SK-N-SH treated with all-trans-retinoic acid at 6 μM for 48 hours (cell line): ENCODE data around the gene C3.

Experiments
- ATAC-seq: fragments of 200-7000 bp; cut with Tn5 transposase; 3 replicates; pipeline ENCODE4 v1.9.1; 2020; ENCODE audit warnings: mild to moderate bottlenecking, moderate library complexity
- ARNTL ChIP-seq: fragments of 450-650 bp; formaldehyde crosslinking; IDR thresholded peaks from 2 replicates; pipeline ENCODE4 v1.5.0; 2020; ENCODE audit warnings: low read depth, mild to moderate bottlenecking, moderate library complexity, borderline replicate concordance
- BACH2 ChIP-seq: fragments of 250-450 bp; sonication (Bioruptor Pico); IDR thresholded peaks from 2 replicates; pipeline ENCODE4 v1.9.0; 2021; ENCODE audit warnings: mild to moderate bottlenecking, borderline replicate concordance
- CSDC2 ChIP-seq: fragments of 250-450 bp; sonication (Bioruptor Pico); IDR thresholded peaks from 2 replicates; pipeline ENCODE4 v1.5.0; 2020; ENCODE audit warnings: mild to moderate bottlenecking, moderate library complexity
- ESRRG ChIP-seq: fragments of 250-450 bp; sonication (Bioruptor Pico); IDR thresholded peaks from 2 replicates; pipeline ENCODE4 v1.6.1; 2021; ENCODE audit warnings: mild to moderate bottlenecking
- GLIS3 ChIP-seq: fragments of 250-450 bp; sonication (Bioruptor Pico); IDR thresholded peaks from 2 replicates; pipeline ENCODE4 v1.5.0; 2020; ENCODE audit warnings: mild to moderate bottlenecking, moderate library complexity
- ISL1 ChIP-seq: fragments of 250-450 bp; sonication (Bioruptor Pico); IDR thresholded peaks from 2 replicates; pipeline ENCODE4 v2.1.2; 2022; ENCODE audit warnings: mild to moderate bottlenecking, moderate library complexity
- OSR1 ChIP-seq: fragments of 250-450 bp; sonication (Bioruptor Pico); IDR thresholded peaks from 2 replicates; pipeline ENCODE4 v1.8.0; 2022; ENCODE audit warnings: moderate library complexity, mild to moderate bottlenecking, inconsistent platforms
- PPARA ChIP-seq: fragments of 250-450 bp; sonication (Bioruptor Pico); IDR thresholded peaks from 2 replicates; pipeline ENCODE4 v1.5.0; 2020; ENCODE audit warnings: mild to moderate bottlenecking, borderline replicate concordance
- RARB ChIP-seq: fragments of 250-450 bp; sonication (Bioruptor Pico); IDR thresholded peaks from 2 replicates; pipeline ENCODE4 v1.8.0; 2021; ENCODE audit warnings: mild to moderate bottlenecking, moderate library complexity
- SNAI2 ChIP-seq: fragments of 250-450 bp; sonication (Bioruptor Pico); IDR thresholded peaks from 2 replicates; pipeline ENCODE4 v1.5.0; 2020; ENCODE audit warnings: mild to moderate bottlenecking, moderate library complexity
- TCF4 ChIP-seq: fragments of 250-450 bp; sonication (Bioruptor Pico); IDR thresholded peaks from 2 replicates; pipeline ENCODE4 v1.8.0; 2021; ENCODE audit warnings: mild to moderate bottlenecking, moderate library complexity, borderline replicate concordance
- TOX ChIP-seq: fragments of 250-450 bp; sonication (Bioruptor Pico); IDR thresholded peaks from 2 replicates; pipeline ENCODE4 v1.8.0; 2021; ENCODE audit warnings: mild to moderate bottlenecking, moderate library complexity, borderline replicate concordance
- ZC3H10 ChIP-seq: fragments of 250-450 bp; sonication (Bioruptor Pico); IDR thresholded peaks from 2 replicates; pipeline ENCODE4 v1.5.1; 2021; ENCODE audit warnings: mild to moderate bottlenecking, moderate library complexity
- ZFP3 ChIP-seq: fragments of 250-450 bp; sonication (Bioruptor Pico); IDR thresholded peaks from 2 replicates; pipeline ENCODE4 v1.5.0; 2020; ENCODE audit warnings: mild to moderate bottlenecking, moderate library complexity
- ZFP30 ChIP-seq: fragments of 450-650 bp; formaldehyde crosslinking; IDR thresholded peaks from 2 replicates; pipeline ENCODE4 v1.5.0; 2022; ENCODE audit warnings: mild to moderate bottlenecking, moderate library complexity
- ZNF565 ChIP-seq: fragments of 450-650 bp; formaldehyde crosslinking; conservative IDR thresholded peaks from 2 replicates; pipeline ENCODE4 v1.5.0; 2020; ENCODE audit warnings: low read depth, mild to moderate bottlenecking, moderate library complexity
- ZNF8 ChIP-seq: fragments of 450-650 bp; formaldehyde crosslinking; IDR thresholded peaks from 2 replicates; pipeline ENCODE4 v1.5.0; 2020; ENCODE audit warnings: mild to moderate bottlenecking, moderate library complexity
- TF ChIP-seq, protein P1 (sequence below): fragments of 250-450 bp; sonication (Bioruptor Pico); IDR thresholded peaks from 2 replicates; pipeline ENCODE4 v1.8.0; 2021; ENCODE audit warnings: low read depth, mild to moderate bottlenecking, moderate library complexity, borderline replicate concordance
- TF ChIP-seq, protein P2 (sequence below): fragments of 250-450 bp; sonication (Bioruptor Pico); IDR thresholded peaks from 2 replicates; pipeline ENCODE4 v1.5.1; 2020; ENCODE audit warnings: low read depth, mild to moderate bottlenecking, moderate library complexity
- TF ChIP-seq, protein P3 (sequence below): fragments of 250-450 bp; sonication (Bioruptor Pico); IDR thresholded peaks from 2 replicates; pipeline ENCODE4 v1.5.1; 2021; ENCODE audit warnings: mild to moderate bottlenecking, moderate library complexity
- TF ChIP-seq, protein P4 (sequence below): fragments of 250-450 bp; sonication (Bioruptor Pico); IDR thresholded peaks from 2 replicates; pipeline ENCODE4 v1.5.0; 2020; ENCODE audit warnings: mild to moderate bottlenecking, moderate library complexity
- TF ChIP-seq, protein P5 (sequence below): fragments of 250-450 bp; sonication (Bioruptor Pico); IDR thresholded peaks from 2 replicates; pipeline ENCODE4 v1.8.0; 2020; ENCODE audit warnings: mild to moderate bottlenecking, moderate library complexity, borderline replicate concordance

C3 gene

DNA sequence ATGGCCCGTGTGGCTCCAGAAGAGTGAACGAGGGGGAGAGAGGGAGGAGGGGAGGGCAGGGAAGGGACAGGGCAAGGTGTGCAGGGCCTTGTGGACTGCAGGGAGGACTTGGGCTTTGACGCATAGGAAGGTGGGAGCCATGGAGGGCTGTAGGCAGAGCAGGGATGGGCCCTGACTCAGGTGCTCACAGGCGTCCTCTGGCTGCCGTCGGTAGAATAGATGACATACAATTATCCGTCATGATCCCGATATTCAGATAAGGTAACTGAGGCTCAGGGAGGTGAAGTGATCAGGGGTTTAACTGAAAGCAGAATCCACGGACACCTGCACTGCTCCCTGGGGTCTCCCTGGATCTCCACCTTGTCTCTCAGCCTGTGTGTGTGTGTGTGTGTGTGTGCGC, 3.4 kb downstream of the C3 start:
- no peak for ATAC-seq
- TF ChIP-seq ARNTL (CRISPR knock-in tag) (no peak), ESRRG (CRISPR knock-in tag) (no peak), BACH2 (CRISPR knock-in tag) (no peak)

DNA sequence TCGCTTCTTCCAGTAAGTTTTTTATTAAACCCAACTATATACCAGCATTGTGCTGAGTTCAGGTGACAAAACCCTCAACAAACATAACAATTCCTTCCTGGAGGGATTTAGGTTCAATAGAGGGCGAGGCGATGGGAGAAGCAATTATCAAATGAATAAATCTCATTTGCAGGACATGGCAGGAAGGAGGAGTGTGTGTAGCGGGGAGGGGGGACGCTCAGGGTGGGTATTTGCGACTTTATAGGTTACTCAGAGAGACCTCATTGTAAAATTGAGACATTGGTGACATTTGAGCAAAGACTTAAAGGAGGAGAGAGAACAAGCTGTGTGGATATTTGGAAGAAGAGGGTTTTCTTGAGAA, 3.9 kb downstream of the C3 start:
- no peak for ATAC-seq
- TF ChIP-seq ZNF8 (no peak), GLIS3 (CRISPR knock-in tag) (no peak), ZNF565 (CRISPR knock-in tag) (no peak), ZFP3 (no peak), RARB (CRISPR knock-in tag) (no peak), BACH2 (CRISPR knock-in tag) (no peak), TOX (no peak), ZC3H10 (CRISPR knock-in tag) (no peak), TCF4 (no peak), PPARA (no peak), ISL1 (CRISPR knock-in tag) (no peak), OSR1 (CRISPR knock-in tag) (no peak), ARNTL (CRISPR knock-in tag) (no peak), ZFP30 (CRISPR knock-in tag) (no peak)
- TF ChIP-seq, protein P1, sequence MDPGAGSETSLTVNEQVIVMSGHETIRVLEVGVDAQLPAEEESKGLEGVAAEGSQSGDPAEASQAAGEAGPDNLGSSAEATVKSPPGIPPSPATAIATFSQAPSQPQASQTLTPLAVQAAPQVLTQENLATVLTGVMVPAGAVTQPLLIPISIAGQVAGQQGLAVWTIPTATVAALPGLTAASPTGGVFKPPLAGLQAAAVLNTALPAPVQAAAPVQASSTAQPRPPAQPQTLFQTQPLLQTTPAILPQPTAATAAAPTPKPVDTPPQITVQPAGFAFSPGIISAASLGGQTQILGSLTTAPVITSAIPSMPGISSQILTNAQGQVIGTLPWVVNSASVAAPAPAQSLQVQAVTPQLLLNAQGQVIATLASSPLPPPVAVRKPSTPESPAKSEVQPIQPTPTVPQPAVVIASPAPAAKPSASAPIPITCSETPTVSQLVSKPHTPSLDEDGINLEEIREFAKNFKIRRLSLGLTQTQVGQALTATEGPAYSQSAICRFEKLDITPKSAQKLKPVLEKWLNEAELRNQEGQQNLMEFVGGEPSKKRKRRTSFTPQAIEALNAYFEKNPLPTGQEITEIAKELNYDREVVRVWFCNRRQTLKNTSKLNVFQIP = no peak
- TF ChIP-seq, protein P2, sequence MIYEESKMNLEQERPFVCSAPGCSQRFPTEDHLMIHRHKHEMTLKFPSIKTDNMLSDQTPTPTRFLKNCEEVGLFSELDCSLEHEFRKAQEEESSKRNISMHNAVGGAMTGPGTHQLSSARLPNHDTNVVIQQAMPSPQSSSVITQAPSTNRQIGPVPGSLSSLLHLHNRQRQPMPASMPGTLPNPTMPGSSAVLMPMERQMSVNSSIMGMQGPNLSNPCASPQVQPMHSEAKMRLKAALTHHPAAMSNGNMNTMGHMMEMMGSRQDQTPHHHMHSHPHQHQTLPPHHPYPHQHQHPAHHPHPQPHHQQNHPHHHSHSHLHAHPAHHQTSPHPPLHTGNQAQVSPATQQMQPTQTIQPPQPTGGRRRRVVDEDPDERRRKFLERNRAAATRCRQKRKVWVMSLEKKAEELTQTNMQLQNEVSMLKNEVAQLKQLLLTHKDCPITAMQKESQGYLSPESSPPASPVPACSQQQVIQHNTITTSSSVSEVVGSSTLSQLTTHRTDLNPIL (CRISPR knock-in tag) = no peak
- TF ChIP-seq, protein P3, sequence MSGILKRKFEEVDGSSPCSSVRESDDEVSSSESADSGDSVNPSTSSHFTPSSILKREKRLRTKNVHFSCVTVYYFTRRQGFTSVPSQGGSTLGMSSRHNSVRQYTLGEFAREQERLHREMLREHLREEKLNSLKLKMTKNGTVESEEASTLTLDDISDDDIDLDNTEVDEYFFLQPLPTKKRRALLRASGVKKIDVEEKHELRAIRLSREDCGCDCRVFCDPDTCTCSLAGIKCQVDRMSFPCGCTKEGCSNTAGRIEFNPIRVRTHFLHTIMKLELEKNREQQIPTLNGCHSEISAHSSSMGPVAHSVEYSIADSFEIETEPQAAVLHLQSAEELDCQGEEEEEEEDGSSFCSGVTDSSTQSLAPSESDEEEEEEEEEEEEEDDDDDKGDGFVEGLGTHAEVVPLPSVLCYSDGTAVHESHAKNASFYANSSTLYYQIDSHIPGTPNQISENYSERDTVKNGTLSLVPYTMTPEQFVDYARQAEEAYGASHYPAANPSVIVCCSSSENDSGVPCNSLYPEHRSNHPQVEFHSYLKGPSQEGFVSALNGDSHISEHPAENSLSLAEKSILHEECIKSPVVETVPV (CRISPR knock-in tag) = no peak
- TF ChIP-seq, protein P4, sequence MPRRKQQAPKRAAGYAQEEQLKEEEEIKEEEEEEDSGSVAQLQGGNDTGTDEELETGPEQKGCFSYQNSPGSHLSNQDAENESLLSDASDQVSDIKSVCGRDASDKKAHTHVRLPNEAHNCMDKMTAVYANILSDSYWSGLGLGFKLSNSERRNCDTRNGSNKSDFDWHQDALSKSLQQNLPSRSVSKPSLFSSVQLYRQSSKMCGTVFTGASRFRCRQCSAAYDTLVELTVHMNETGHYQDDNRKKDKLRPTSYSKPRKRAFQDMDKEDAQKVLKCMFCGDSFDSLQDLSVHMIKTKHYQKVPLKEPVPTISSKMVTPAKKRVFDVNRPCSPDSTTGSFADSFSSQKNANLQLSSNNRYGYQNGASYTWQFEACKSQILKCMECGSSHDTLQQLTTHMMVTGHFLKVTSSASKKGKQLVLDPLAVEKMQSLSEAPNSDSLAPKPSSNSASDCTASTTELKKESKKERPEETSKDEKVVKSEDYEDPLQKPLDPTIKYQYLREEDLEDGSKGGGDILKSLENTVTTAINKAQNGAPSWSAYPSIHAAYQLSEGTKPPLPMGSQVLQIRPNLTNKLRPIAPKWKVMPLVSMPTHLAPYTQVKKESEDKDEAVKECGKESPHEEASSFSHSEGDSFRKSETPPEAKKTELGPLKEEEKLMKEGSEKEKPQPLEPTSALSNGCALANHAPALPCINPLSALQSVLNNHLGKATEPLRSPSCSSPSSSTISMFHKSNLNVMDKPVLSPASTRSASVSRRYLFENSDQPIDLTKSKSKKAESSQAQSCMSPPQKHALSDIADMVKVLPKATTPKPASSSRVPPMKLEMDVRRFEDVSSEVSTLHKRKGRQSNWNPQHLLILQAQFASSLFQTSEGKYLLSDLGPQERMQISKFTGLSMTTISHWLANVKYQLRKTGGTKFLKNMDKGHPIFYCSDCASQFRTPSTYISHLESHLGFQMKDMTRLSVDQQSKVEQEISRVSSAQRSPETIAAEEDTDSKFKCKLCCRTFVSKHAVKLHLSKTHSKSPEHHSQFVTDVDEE (CRISPR knock-in tag) = no peak

DNA sequence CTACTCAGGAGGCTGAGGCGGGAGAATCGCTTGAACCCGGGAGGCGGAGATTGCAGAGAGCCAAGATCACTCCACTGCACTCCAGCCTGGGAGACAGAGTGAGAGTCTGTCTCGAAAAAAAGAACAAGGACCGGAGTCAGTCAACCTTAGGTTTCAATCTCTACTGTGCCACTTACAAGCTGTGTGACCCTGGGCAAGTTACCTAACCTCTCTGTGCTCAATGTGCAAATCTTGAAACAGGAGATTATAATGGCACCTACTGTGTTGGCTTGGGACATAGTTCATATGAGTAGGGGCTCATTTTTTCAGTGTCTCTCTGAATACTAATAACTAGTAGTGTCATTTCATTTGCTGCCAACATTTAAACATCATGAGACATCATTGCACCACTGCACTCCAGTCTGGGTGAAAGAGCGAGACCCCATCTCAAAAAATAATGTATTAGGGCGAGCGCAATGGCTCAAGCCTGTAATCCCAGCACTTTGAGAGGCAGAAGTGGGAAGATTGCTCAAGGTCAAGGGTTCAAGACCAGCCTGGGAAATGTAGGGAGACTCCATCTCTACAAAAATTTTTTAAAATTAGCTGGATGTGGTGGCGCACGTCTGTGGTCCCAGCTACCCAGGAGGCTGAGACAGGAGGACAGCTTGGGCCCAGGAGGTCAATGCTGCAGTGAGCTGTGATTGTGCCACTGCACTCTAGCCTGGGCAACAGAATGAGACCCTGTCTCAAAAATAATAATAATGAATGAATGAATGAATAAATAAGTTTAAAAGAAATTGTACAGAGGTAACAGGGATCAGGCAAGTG, 5.5 kb downstream of the C3 start:
- TF ChIP-seq TOX (no peak), OSR1 (CRISPR knock-in tag) (no peak)
- no peak for ATAC-seq

DNA sequence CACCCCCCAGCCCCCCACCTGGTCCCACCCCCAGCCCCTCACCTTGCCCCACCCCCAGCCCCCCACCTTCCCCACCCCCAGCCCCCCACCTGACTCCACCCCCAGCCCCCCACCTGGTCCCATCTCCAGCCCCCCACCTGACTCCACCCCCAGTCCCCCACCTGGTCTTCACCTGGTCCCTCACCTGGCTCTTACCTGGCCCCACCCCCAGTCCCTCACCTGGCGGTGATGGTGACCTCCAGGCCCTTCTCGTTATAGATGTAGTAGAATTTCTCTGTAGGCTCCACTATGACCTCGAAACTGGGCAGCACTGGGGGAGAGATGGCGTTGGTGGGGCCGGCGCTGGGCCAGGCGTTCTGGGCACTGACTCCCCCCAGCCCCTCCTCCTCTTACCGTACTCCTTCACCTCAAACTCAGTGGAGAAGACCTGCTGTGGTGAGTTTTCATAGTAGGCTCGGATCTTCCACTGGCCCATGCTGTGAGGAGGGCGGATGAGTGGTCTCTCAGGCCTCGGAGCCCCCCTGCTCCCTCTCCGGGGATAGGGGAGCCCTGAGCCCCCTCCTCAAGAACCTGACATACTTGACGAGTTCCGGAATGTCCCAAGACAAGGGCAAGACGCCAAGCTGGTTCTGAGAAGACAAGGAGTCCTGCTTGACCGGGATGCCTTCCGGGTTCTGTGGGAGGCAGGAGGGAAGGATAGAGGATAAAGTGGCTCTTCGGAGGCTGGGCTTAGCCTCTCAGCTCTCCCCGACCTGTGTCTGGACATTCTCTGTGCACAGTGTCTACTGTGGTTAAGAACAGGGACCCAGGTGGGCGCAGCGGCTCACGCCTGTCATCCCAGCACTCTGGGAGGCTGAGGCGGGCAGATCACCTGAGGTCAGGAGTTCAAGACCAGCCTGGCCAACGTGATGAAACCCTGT, 6.4 kb downstream of the C3 start:
- ATAC-seq = no peak
- TF ChIP-seq ISL1 (CRISPR knock-in tag) (no peak), CSDC2 (CRISPR knock-in tag) (no peak), BACH2 (CRISPR knock-in tag) (no peak), ZFP3 (no peak), SNAI2 (CRISPR knock-in tag) (no peak), ZFP30 (CRISPR knock-in tag) (no peak), GLIS3 (CRISPR knock-in tag) (no peak), ZC3H10 (CRISPR knock-in tag) (no peak), ESRRG (CRISPR knock-in tag) (no peak), PPARA (no peak), ARNTL (CRISPR knock-in tag) (no peak)
- TF ChIP-seq, protein P5, sequence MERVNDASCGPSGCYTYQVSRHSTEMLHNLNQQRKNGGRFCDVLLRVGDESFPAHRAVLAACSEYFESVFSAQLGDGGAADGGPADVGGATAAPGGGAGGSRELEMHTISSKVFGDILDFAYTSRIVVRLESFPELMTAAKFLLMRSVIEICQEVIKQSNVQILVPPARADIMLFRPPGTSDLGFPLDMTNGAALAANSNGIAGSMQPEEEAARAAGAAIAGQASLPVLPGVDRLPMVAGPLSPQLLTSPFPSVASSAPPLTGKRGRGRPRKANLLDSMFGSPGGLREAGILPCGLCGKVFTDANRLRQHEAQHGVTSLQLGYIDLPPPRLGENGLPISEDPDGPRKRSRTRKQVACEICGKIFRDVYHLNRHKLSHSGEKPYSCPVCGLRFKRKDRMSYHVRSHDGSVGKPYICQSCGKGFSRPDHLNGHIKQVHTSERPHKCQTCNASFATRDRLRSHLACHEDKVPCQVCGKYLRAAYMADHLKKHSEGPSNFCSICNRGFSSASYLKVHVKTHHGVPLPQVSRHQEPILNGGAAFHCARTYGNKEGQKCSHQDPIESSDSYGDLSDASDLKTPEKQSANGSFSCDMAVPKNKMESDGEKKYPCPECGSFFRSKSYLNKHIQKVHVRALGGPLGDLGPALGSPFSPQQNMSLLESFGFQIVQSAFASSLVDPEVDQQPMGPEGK = no peak
- TF ChIP-seq, protein P2 (CRISPR knock-in tag) = no peak
